ENCODE results near the gene RASGRP3. TPM values are rescaled to one million over a fixed set of nuclear protein-coding genes. Genes with fewer than 3 reads are reported as not detected.

The RASGRP3 gene
- total and polyA plus RNA-seq, 9 donors, result 17.9 to 38.3 (median 27.7) TPM

- no peaks in the 10 kb centered on the region for H3K36me3 ChIP-seq (ENCODE audit: control insufficient read depth, insufficient read depth, low read length)
- no peak overlapping the region for H3K27ac ChIP-seq (ENCODE audit: low read length)
- WGBS (ENCODE audit: insufficient coverage), result no CpG with 5 or more reads among the region's 2 CpGs
These were observed 94.2 kb downstream of the RASGRP3 start for GRCh38 chr2:33570681-33571080.

GRCh38 chr2:33573657-33574056 lies 97.2 kb downstream of the RASGRP3 start:
- WGBS (ENCODE audit: insufficient coverage), result 75% methylated on average over 2 of the region's 6 CpGs
- Histone ChIP-seq H3K4me1 (ENCODE audit: control insufficient read depth, insufficient read depth, low read length) (no peaks in the 10 kb centered on the region), H3K27me3 (ENCODE audit: control insufficient read depth, insufficient read depth, low read length) (no peaks in the 10 kb centered on the region), H3K36me3 (ENCODE audit: control insufficient read depth, insufficient read depth, low read length) (no peaks in the 10 kb centered on the region), H3K9me3 (replicated peaks; ENCODE audit: control insufficient read depth, low read depth, low read length) (no peaks in the 10 kb centered on the region), H3K4me3 (ENCODE audit: low read length) (no peak overlapping the region), H3K27ac (ENCODE audit: low read length) (no peak overlapping the region)
- no peak for DNase-seq

More at GRCh38 chr2:33570681-33571080, 94.2 kb downstream of the RASGRP3 start:
- Histone ChIP-seq H3K4me1 (ENCODE audit: control insufficient read depth, insufficient read depth, low read length) (no peaks in the 10 kb centered on the region), H3K4me3 (ENCODE audit: low read length) (no peak overlapping the region), H3K27me3 (ENCODE audit: control insufficient read depth, insufficient read depth, low read length) (no peaks in the 10 kb centered on the region), H3K9me3 (replicated peaks; ENCODE audit: control insufficient read depth, low read depth, low read length) (no peaks in the 10 kb centered on the region)
- DNase-seq, result no peak

GRCh38 chr2:33577084-33577483 lies 100.6 kb downstream of the RASGRP3 start:
- H3K9me3 ChIP-seq (replicated peaks; ENCODE audit: control insufficient read depth, low read depth, low read length), result no peaks in the 10 kb centered on the region
- H3K4me3 ChIP-seq (ENCODE audit: low read length), result no peak overlapping the region
- H3K4me1 ChIP-seq (ENCODE audit: control insufficient read depth, insufficient read depth, low read length), result no peaks in the 10 kb centered on the region
- H3K27ac ChIP-seq (ENCODE audit: low read length), result no peak overlapping the region
- DNase-seq, result no peak
- H3K36me3 ChIP-seq (ENCODE audit: control insufficient read depth, insufficient read depth, low read length), result no peaks in the 10 kb centered on the region
- H3K27me3 ChIP-seq (ENCODE audit: control insufficient read depth, insufficient read depth, low read length), result no peaks in the 10 kb centered on the region
- 90% methylated on average over 3 of the region's 8 CpGs for WGBS (ENCODE audit: insufficient coverage)

GRCh38 chr2:33577668-33578067 lies 101.2 kb downstream of the RASGRP3 start:
- Histone ChIP-seq H3K36me3 (ENCODE audit: control insufficient read depth, insufficient read depth, low read length) (no peaks in the 10 kb centered on the region), H3K9me3 (replicated peaks; ENCODE audit: control insufficient read depth, low read depth, low read length) (no peaks in the 10 kb centered on the region), H3K4me1 (ENCODE audit: control insufficient read depth, insufficient read depth, low read length) (no peaks in the 10 kb centered on the region), H3K27ac (ENCODE audit: low read length) (no peak overlapping the region), H3K27me3 (ENCODE audit: control insufficient read depth, insufficient read depth, low read length) (no peaks in the 10 kb centered on the region), H3K4me3 (ENCODE audit: low read length) (no peak overlapping the region)
- no peak for DNase-seq
- whole genome bisulfite sequencing (ENCODE audit: insufficient coverage), result no CpG with 5 or more reads among the region's 2 CpGs

- peak; percentile 56 for DNase-seq
- Histone ChIP-seq H3K36me3 (ENCODE audit: control insufficient read depth, insufficient read depth, low read length) (peaks cover 2% of the 10 kb centered on the region), H3K4me1 (ENCODE audit: control insufficient read depth, insufficient read depth, low read length) (no peaks in the 10 kb centered on the region), H3K9me3 (replicated peaks; ENCODE audit: control insufficient read depth, low read depth, low read length) (no peaks in the 10 kb centered on the region), H3K27ac (ENCODE audit: low read length) (no peak overlapping the region), H3K4me3 (ENCODE audit: low read length) (no peak overlapping the region), H3K27me3 (ENCODE audit: control insufficient read depth, insufficient read depth, low read length) (no peaks in the 10 kb centered on the region)
- no CpG with 5 or more reads among the region's 5 CpGs for WGBS (ENCODE audit: insufficient coverage)
These were observed 102.8 kb downstream of the RASGRP3 start for GRCh38 chr2:33579227-33579626.

GRCh38 chr2:33581872-33582271 lies 105.4 kb downstream of the RASGRP3 start:
- H3K4me1 ChIP-seq (ENCODE audit: control insufficient read depth, insufficient read depth, low read length), result no peaks in the 10 kb centered on the region
- H3K27me3 ChIP-seq (ENCODE audit: control insufficient read depth, insufficient read depth, low read length), result no peaks in the 10 kb centered on the region
- H3K36me3 ChIP-seq (ENCODE audit: control insufficient read depth, insufficient read depth, low read length), result peaks cover 17% of the 10 kb centered on the region
- no peak overlapping the region for H3K27ac ChIP-seq (ENCODE audit: low read length)
- no peaks in the 10 kb centered on the region for H3K9me3 ChIP-seq (replicated peaks; ENCODE audit: control insufficient read depth, low read depth, low read length)
- DNase-seq, result no peak
- 69% methylated on average over 2 of the region's 5 CpGs for WGBS (ENCODE audit: insufficient coverage)
- no peak overlapping the region for H3K4me3 ChIP-seq (ENCODE audit: low read length)

- H3K27ac ChIP-seq (ENCODE audit: low read length), result no peak overlapping the region
These were observed 106.9 kb downstream of the RASGRP3 start for GRCh38 chr2:33583194-33583938.

GRCh38 chr2:33586766-33587165 lies 110.3 kb downstream of the RASGRP3 start:
- Histone ChIP-seq H3K9me3 (replicated peaks; ENCODE audit: control insufficient read depth, low read depth, low read length) (no peaks in the 10 kb centered on the region), H3K4me3 (ENCODE audit: low read length) (no peak overlapping the region), H3K36me3 (ENCODE audit: control insufficient read depth, insufficient read depth, low read length) (peaks cover 22% of the 10 kb centered on the region), H3K4me1 (ENCODE audit: control insufficient read depth, insufficient read depth, low read length) (peaks cover 3% of the 10 kb centered on the region), H3K27me3 (ENCODE audit: control insufficient read depth, insufficient read depth, low read length) (no peaks in the 10 kb centered on the region), H3K27ac (ENCODE audit: low read length) (no peak overlapping the region)
- WGBS (ENCODE audit: insufficient coverage), result no CpG with 5 or more reads among the region's 2 CpGs
- DNase-seq, result no peak

More at GRCh38 chr2:33583194-33583938, 106.9 kb downstream of the RASGRP3 start:
- peak; percentile 73 for DNase-seq
- no peaks in the 10 kb centered on the region for H3K4me1 ChIP-seq (ENCODE audit: control insufficient read depth, insufficient read depth, low read length)
- no peak overlapping the region for H3K4me3 ChIP-seq (ENCODE audit: low read length)
- no peaks in the 10 kb centered on the region for H3K27me3 ChIP-seq (ENCODE audit: control insufficient read depth, insufficient read depth, low read length)
- H3K36me3 ChIP-seq (ENCODE audit: control insufficient read depth, insufficient read depth, low read length), result peaks cover 22% of the 10 kb centered on the region
- WGBS (ENCODE audit: insufficient coverage), result no CpG with 5 or more reads among the region's 2 CpGs
- no peaks in the 10 kb centered on the region for H3K9me3 ChIP-seq (replicated peaks; ENCODE audit: control insufficient read depth, low read depth, low read length)

- peaks cover 32% of the 10 kb centered on the region for H3K36me3 ChIP-seq (ENCODE audit: control insufficient read depth, insufficient read depth, low read length)
- H3K27ac ChIP-seq (ENCODE audit: low read length), result no peak overlapping the region
- DNase-seq, result peak; percentile 91
- peaks cover 3% of the 10 kb centered on the region for H3K4me1 ChIP-seq (ENCODE audit: control insufficient read depth, insufficient read depth, low read length)
- no peak overlapping the region for H3K4me3 ChIP-seq (ENCODE audit: low read length)
- WGBS (ENCODE audit: insufficient coverage), result no CpG with 5 or more reads among the region's 2 CpGs
- H3K27me3 ChIP-seq (ENCODE audit: control insufficient read depth, insufficient read depth, low read length), result no peaks in the 10 kb centered on the region
- no peaks in the 10 kb centered on the region for H3K9me3 ChIP-seq (replicated peaks; ENCODE audit: control insufficient read depth, low read depth, low read length)
These were observed 111.8 kb downstream of the RASGRP3 start for GRCh38 chr2:33588232-33588631.

- Histone ChIP-seq H3K36me3 (ENCODE audit: control insufficient read depth, insufficient read depth, low read length) (peaks cover 37% of the 10 kb centered on the region), H3K27ac (ENCODE audit: low read length) (peak overlapping the region; percentile 3), H3K9me3 (replicated peaks; ENCODE audit: control insufficient read depth, low read depth, low read length) (no peaks in the 10 kb centered on the region), H3K27me3 (ENCODE audit: control insufficient read depth, insufficient read depth, low read length) (no peaks in the 10 kb centered on the region), H3K4me3 (ENCODE audit: low read length) (no peak overlapping the region), H3K4me1 (ENCODE audit: control insufficient read depth, insufficient read depth, low read length) (peaks cover 3% of the 10 kb centered on the region)
- DNase-seq, result peak; percentile 72
- no CpG with 5 or more reads among the region's 1 CpG for WGBS (ENCODE audit: insufficient coverage)
These were observed 113.0 kb downstream of the RASGRP3 start for GRCh38 chr2:33589444-33589843.

Data from muscle of leg (tissue), 11 donors.